HepG2 (cell line): ENCODE data around the gene MPG. TPM values are rescaled to one million over a fixed set of nuclear protein-coding genes. Genes with fewer than 3 reads are reported as not detected.
A peak's percentile ranks its signal among the peaks of the same experiment; 100 is the strongest.

Experiments used
- ARNTL ChIP-seq: sonication (generic); formaldehyde crosslinking; IDR thresholded peaks from 2 replicates; pipeline ENCODE4 v1.4.0; 2020; ENCODE audit warnings: mild to moderate bottlenecking, missing genetic modification reagents
- CBX1 ChIP-seq: IDR thresholded peaks from one replicate; pipeline ENCODE4 v1.6.1; 2016; ENCODE audit warnings: antibody characterized with exemption, low read depth
- DR1 ChIP-seq: sonication (generic); formaldehyde crosslinking; IDR thresholded peaks from 2 replicates; pipeline ENCODE4 v1.8.0; 2021; ENCODE audit warnings: mild to moderate bottlenecking, missing genetic modification reagents, inconsistent platforms
- EP300 ChIP-seq, 3 experiments: sonication (generic) in 1 of 3; formaldehyde crosslinking in 1 of 3; IDR thresholded peaks; 2 replicates each; pipeline versions ENCODE4 v1.5.1 to v1.6.1; 2011 to 2020; ENCODE audit warnings: low read depth in 2 of 3, low read length in 2 of 3, borderline replicate concordance in 1 of 3, improper control_type of control experiment in 1 of 3, mild to moderate bottlenecking in 1 of 3, missing genetic modification reagents in 1 of 3, moderate library complexity in 1 of 3
- FOXM1 ChIP-seq: sonication (generic); formaldehyde crosslinking; IDR thresholded peaks from 2 replicates; pipeline ENCODE4 v1.5.0; 2020; ENCODE audit warnings: missing genetic modification reagents
- GATAD1 ChIP-seq: IDR thresholded peaks from 2 replicates; pipeline ENCODE4 v1.6.1; 2016; ENCODE audit warnings: missing genetic modification reagents, missing compliant biosample characterization
- GFI1 ChIP-seq: sonication (generic); formaldehyde crosslinking; IDR thresholded peaks from 2 replicates; pipeline ENCODE4 v1.5.0; 2020; ENCODE audit warnings: missing genetic modification reagents, mild to moderate bottlenecking, borderline replicate concordance
- HDAC6 ChIP-seq: fragments of 200-600 bp; sonication (generic); IDR thresholded peaks from 2 replicates; pipeline ENCODE4 v1.7.0; 2017; ENCODE audit warnings: mild to moderate bottlenecking, antibody characterized with exemption, low read length, low read depth
- HMGXB3 ChIP-seq: sonication (generic); formaldehyde crosslinking; IDR thresholded peaks from 2 replicates; pipeline ENCODE4 v1.4.0; 2020; ENCODE audit warnings: missing genetic modification reagents, borderline replicate concordance
- LBX2 ChIP-seq: sonication (generic); formaldehyde crosslinking; IDR thresholded peaks from 2 replicates; pipeline ENCODE4 v1.5.0; 2020; ENCODE audit warnings: missing genetic modification reagents, mild to moderate bottlenecking, borderline replicate concordance
- NRL ChIP-seq: sonication (generic); formaldehyde crosslinking; IDR thresholded peaks from 2 replicates; pipeline ENCODE4 v1.5.0; 2020; ENCODE audit warnings: missing genetic modification reagents, mild to moderate bottlenecking, moderate library complexity, borderline replicate concordance
- PAXIP1 ChIP-seq: sonication (generic); formaldehyde crosslinking; conservative IDR thresholded peaks from 2 replicates; pipeline ENCODE4 v1.4.0; 2020; ENCODE audit warnings: mild to moderate bottlenecking, missing genetic modification reagents, moderate library complexity
- PCBP2 ChIP-seq: fragments of 200-400 bp; formaldehyde crosslinking; optimal IDR thresholded peaks from 2 replicates; pipeline ENCODE3; 2018; ENCODE audit warnings: low read length, low read depth; ENCODE audit not compliant: poor library complexity, severe bottlenecking
- SKI ChIP-seq: fragments of 450-650 bp; IDR thresholded peaks from one replicate; pipeline ENCODE4 v1.6.1; 2018; ENCODE audit warnings: mild to moderate bottlenecking; ENCODE audit not compliant: partially characterized antibody
- SOX6 ChIP-seq, 2 experiments: fragments of 450-650 bp in 1 of 2; sonication (generic) in 1 of 2; formaldehyde crosslinking in 1 of 2; IDR thresholded peaks; 2 replicates each; pipeline versions ENCODE4 v1.4.0 to v1.6.1; 2017 to 2020; ENCODE audit warnings: antibody characterized with exemption in 1 of 2, mild to moderate bottlenecking in 1 of 2, missing genetic modification reagents in 1 of 2
- STAG1 ChIP-seq: sonication (generic); formaldehyde crosslinking; IDR thresholded peaks from 2 replicates; pipeline ENCODE4 v1.4.0; 2020; ENCODE audit warnings: missing genetic modification reagents
- ZBTB42 ChIP-seq: sonication (generic); formaldehyde crosslinking; IDR thresholded peaks from 2 replicates; pipeline ENCODE4 v1.5.0; 2020; ENCODE audit warnings: mild to moderate bottlenecking, missing genetic modification reagents
- ZNF232 ChIP-seq: sonication (generic); formaldehyde crosslinking; IDR thresholded peaks from 2 replicates; pipeline ENCODE4 v1.4.0; 2020; ENCODE audit warnings: missing genetic modification reagents, borderline replicate concordance
- ZNF543 ChIP-seq: sonication (generic); formaldehyde crosslinking; IDR thresholded peaks from 2 replicates; pipeline ENCODE4 v1.4.0; 2020; ENCODE audit warnings: mild to moderate bottlenecking, missing genetic modification reagents
- ZNF558 ChIP-seq: sonication (generic); formaldehyde crosslinking; IDR thresholded peaks from 2 replicates; pipeline ENCODE4 v1.9.0; 2022; ENCODE audit warnings: mild to moderate bottlenecking, missing genetic modification reagents, borderline replicate concordance
- ZNF75D ChIP-seq: sonication (generic); formaldehyde crosslinking; IDR thresholded peaks from 2 replicates; pipeline ENCODE4 v1.8.1; 2023; ENCODE audit warnings: missing genetic modification reagents, mild to moderate bottlenecking, borderline replicate concordance
- polyA plus RNA-seq, 8 experiments: library from polyadenylated mRNA; depleted of rRNA in 3 of 8; stranded (reverse) in 7 of 8; unstranded in 1 of 8; fragments of >200 nt; fragmentation: Illumina TruSeq in 4 of 8; extraction: Trizol in 4 of 8; gene quantifications; 2 replicates each; pipeline versions ENCODE4 v1.2.1 to v1.2.3, GENCODE V29; 2011 to 2016; ENCODE audit warnings: low read depth in 4 of 8, missing spikeins in 1 of 8, mixed read lengths in 1 of 8; ENCODE audit not compliant: insufficient read depth in 1 of 8
- total RNA-seq, 5 experiments: library from RNA; depleted of rRNA; stranded (reverse); fragments of >200 nt; fragmentation: Illumina TruSeq; extraction: Trizol; gene quantifications; 2 replicates each; pipeline ENCODE4 v1.2.3, GENCODE V29; 2016; ENCODE audit warnings: low read depth in 1 of 5

MPG gene
- total and polyA plus RNA-seq, 2 of the 13 experiments (the other 11 are each of a cell fraction or from before 2014, with no cell fraction given), result 59.1 to 62.5 TPM

- TF ChIP-seq HMGXB3 (no peak), LBX2 (CRISPR knock-in tag) (no peak), FOXM1 (CRISPR knock-in tag) (no peak), DR1 (CRISPR knock-in tag) (peak; percentile 41; the same call in 1 of the 2 replicates), ARNTL (CRISPR knock-in tag) (peak; percentile 54; the same call in 1 of the 2 replicates), ZNF75D (CRISPR knock-in tag) (no peak), STAG1 (CRISPR knock-in tag) (no peak), HDAC6 (no peak), GATAD1 (CRISPR knock-in tag) (no peak; the same call in 1 of the 2 replicates), GFI1 (CRISPR knock-in tag) (no peak), SKI (no peak), CBX1 (no peak), ZNF232 (CRISPR knock-in tag) (0 out of 2 replicates have a peak, but pooled peaks have one; percentile 32), EP300 (IDR thresholded peaks at IDR 0.05; ENCODE audit: low read depth in 2 of 2, low read length in 2 of 2) (no peak), EP300 (CRISPR knock-in tag; IDR thresholded peaks at IDR 0.05; ENCODE audit: borderline replicate concordance) (no peak), ZNF543 (CRISPR knock-in tag) (no peak), NRL (CRISPR knock-in tag) (peak; percentile 18; the same call in 1 of the 2 replicates), PCBP2 (no peak), ZNF558 (CRISPR knock-in tag) (no peak; the same call in 1 of the 2 replicates), ZBTB42 (CRISPR knock-in tag) (no peak), PAXIP1 (CRISPR knock-in tag) (no peak), SOX6 (IDR thresholded peaks at IDR 0.05) (no peak), SOX6 (CRISPR knock-in tag; IDR thresholded peaks at IDR 0.05) (no peak)
Measured at GRCh38 chr16:77807-78443, at the start of gene MPG (continued).
